ENCODE results near the gene CNN1. TPM values are rescaled to one million over a fixed set of nuclear protein-coding genes. Genes with fewer than 3 reads are reported as not detected.

CNN1 gene
- total and polyA plus RNA-seq, 2 of the 13 experiments (the other 11 are each of a cell fraction or from before 2014, with no cell fraction given), result 0.70 to 1.1 TPM

DNA sequence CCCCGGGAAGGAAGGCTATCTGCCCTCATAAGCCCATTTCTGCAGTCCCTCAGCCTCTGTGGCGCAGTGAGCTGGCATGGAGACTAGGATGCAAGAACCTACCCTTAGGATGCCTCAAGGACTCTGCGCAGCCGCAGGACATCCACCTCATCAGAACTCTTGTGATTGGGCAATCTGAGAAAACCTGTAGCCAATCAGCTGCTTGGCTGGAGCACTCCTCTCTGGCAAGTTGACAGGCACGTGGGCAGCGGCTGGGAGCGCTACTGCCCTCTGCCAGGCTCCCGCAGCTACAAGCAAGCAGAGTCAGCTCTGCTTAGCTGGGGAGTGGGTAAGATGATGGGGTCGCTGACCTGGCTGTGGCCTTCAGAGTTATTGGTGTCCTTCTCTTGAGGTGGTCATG is 8.2 kb upstream of the CNN1 start (continued):
- peak; percentile 53 for TF ChIP-seq GABPB1 (CRISPR knock-in tag; IDR thresholded peaks at IDR 0.05)
- TF ChIP-seq, protein P1, sequence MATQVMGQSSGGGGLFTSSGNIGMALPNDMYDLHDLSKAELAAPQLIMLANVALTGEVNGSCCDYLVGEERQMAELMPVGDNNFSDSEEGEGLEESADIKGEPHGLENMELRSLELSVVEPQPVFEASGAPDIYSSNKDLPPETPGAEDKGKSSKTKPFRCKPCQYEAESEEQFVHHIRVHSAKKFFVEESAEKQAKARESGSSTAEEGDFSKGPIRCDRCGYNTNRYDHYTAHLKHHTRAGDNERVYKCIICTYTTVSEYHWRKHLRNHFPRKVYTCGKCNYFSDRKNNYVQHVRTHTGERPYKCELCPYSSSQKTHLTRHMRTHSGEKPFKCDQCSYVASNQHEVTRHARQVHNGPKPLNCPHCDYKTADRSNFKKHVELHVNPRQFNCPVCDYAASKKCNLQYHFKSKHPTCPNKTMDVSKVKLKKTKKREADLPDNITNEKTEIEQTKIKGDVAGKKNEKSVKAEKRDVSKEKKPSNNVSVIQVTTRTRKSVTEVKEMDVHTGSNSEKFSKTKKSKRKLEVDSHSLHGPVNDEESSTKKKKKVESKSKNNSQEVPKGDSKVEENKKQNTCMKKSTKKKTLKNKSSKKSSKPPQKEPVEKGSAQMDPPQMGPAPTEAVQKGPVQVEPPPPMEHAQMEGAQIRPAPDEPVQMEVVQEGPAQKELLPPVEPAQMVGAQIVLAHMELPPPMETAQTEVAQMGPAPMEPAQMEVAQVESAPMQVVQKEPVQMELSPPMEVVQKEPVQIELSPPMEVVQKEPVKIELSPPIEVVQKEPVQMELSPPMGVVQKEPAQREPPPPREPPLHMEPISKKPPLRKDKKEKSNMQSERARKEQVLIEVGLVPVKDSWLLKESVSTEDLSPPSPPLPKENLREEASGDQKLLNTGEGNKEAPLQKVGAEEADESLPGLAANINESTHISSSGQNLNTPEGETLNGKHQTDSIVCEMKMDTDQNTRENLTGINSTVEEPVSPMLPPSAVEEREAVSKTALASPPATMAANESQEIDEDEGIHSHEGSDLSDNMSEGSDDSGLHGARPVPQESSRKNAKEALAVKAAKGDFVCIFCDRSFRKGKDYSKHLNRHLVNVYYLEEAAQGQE (IDR thresholded peaks at IDR 0.05; ENCODE audit: borderline replicate concordance in 1 of 2, low read depth in 1 of 2, low read length in 2 of 2), result no peak
- TF ChIP-seq ZFP36 (IDR thresholded peaks at IDR 0.05; ENCODE audit: borderline replicate concordance, low read depth, low read length, partially characterized antibody), result no peak
- TF ChIP-seq ARID2 (CRISPR knock-in tag; IDR thresholded peaks at IDR 0.05; ENCODE audit: borderline replicate concordance), result no peak
- 0 out of 2 replicates have a peak, but pooled peaks have one; percentile 36 for TF ChIP-seq POGZ (CRISPR knock-in tag; IDR thresholded peaks at IDR 0.05)
- TF ChIP-seq, protein P2, sequence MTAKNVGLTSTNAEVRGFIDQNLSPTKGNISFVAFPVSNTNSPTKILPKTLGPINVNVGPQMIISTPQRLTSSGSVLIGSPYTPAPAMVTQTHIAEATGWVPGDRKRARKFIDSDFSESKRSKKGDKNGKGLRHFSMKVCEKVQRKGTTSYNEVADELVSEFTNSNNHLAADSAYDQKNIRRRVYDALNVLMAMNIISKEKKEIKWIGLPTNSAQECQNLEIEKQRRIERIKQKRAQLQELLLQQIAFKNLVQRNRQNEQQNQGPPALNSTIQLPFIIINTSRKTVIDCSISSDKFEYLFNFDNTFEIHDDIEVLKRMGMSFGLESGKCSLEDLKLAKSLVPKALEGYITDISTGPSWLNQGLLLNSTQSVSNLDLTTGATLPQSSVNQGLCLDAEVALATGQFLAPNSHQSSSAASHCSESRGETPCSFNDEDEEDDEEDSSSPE (CRISPR knock-in tag; IDR thresholded peaks at IDR 0.05), result peak; percentile 82
- 0 out of 2 replicates have a peak, but pooled peaks have one; percentile 55 for TF ChIP-seq RXRA (CRISPR knock-in tag; IDR thresholded peaks at IDR 0.05)
- TF ChIP-seq, protein P3, sequence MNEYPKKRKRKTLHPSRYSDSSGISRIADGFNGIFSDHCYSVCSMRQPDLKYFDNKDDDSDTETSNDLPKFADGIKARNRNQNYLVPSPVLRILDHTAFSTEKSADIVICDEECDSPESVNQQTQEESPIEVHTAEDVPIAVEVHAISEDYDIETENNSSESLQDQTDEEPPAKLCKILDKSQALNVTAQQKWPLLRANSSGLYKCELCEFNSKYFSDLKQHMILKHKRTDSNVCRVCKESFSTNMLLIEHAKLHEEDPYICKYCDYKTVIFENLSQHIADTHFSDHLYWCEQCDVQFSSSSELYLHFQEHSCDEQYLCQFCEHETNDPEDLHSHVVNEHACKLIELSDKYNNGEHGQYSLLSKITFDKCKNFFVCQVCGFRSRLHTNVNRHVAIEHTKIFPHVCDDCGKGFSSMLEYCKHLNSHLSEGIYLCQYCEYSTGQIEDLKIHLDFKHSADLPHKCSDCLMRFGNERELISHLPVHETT (CRISPR knock-in tag; conservative IDR thresholded peaks at IDR 0.05), result no peak; the same call in 1 of the 2 replicates
- TF ChIP-seq, protein P4, sequence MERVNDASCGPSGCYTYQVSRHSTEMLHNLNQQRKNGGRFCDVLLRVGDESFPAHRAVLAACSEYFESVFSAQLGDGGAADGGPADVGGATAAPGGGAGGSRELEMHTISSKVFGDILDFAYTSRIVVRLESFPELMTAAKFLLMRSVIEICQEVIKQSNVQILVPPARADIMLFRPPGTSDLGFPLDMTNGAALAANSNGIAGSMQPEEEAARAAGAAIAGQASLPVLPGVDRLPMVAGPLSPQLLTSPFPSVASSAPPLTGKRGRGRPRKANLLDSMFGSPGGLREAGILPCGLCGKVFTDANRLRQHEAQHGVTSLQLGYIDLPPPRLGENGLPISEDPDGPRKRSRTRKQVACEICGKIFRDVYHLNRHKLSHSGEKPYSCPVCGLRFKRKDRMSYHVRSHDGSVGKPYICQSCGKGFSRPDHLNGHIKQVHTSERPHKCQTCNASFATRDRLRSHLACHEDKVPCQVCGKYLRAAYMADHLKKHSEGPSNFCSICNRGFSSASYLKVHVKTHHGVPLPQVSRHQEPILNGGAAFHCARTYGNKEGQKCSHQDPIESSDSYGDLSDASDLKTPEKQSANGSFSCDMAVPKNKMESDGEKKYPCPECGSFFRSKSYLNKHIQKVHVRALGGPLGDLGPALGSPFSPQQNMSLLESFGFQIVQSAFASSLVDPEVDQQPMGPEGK (CRISPR knock-in tag; IDR thresholded peaks at IDR 0.05), result no peak
- peak; percentile 40; the same call in 1 of the 2 replicates for TF ChIP-seq ZSCAN9 (CRISPR knock-in tag; IDR thresholded peaks at IDR 0.05; ENCODE audit: borderline replicate concordance)
- peak; percentile 43 for TF ChIP-seq FOXA3 (CRISPR knock-in tag; IDR thresholded peaks at IDR 0.05)
- TF ChIP-seq SUZ12 (IDR thresholded peaks at IDR 0.05; ENCODE audit: low read depth, low read length), result no peak
- TF ChIP-seq, protein P5, sequence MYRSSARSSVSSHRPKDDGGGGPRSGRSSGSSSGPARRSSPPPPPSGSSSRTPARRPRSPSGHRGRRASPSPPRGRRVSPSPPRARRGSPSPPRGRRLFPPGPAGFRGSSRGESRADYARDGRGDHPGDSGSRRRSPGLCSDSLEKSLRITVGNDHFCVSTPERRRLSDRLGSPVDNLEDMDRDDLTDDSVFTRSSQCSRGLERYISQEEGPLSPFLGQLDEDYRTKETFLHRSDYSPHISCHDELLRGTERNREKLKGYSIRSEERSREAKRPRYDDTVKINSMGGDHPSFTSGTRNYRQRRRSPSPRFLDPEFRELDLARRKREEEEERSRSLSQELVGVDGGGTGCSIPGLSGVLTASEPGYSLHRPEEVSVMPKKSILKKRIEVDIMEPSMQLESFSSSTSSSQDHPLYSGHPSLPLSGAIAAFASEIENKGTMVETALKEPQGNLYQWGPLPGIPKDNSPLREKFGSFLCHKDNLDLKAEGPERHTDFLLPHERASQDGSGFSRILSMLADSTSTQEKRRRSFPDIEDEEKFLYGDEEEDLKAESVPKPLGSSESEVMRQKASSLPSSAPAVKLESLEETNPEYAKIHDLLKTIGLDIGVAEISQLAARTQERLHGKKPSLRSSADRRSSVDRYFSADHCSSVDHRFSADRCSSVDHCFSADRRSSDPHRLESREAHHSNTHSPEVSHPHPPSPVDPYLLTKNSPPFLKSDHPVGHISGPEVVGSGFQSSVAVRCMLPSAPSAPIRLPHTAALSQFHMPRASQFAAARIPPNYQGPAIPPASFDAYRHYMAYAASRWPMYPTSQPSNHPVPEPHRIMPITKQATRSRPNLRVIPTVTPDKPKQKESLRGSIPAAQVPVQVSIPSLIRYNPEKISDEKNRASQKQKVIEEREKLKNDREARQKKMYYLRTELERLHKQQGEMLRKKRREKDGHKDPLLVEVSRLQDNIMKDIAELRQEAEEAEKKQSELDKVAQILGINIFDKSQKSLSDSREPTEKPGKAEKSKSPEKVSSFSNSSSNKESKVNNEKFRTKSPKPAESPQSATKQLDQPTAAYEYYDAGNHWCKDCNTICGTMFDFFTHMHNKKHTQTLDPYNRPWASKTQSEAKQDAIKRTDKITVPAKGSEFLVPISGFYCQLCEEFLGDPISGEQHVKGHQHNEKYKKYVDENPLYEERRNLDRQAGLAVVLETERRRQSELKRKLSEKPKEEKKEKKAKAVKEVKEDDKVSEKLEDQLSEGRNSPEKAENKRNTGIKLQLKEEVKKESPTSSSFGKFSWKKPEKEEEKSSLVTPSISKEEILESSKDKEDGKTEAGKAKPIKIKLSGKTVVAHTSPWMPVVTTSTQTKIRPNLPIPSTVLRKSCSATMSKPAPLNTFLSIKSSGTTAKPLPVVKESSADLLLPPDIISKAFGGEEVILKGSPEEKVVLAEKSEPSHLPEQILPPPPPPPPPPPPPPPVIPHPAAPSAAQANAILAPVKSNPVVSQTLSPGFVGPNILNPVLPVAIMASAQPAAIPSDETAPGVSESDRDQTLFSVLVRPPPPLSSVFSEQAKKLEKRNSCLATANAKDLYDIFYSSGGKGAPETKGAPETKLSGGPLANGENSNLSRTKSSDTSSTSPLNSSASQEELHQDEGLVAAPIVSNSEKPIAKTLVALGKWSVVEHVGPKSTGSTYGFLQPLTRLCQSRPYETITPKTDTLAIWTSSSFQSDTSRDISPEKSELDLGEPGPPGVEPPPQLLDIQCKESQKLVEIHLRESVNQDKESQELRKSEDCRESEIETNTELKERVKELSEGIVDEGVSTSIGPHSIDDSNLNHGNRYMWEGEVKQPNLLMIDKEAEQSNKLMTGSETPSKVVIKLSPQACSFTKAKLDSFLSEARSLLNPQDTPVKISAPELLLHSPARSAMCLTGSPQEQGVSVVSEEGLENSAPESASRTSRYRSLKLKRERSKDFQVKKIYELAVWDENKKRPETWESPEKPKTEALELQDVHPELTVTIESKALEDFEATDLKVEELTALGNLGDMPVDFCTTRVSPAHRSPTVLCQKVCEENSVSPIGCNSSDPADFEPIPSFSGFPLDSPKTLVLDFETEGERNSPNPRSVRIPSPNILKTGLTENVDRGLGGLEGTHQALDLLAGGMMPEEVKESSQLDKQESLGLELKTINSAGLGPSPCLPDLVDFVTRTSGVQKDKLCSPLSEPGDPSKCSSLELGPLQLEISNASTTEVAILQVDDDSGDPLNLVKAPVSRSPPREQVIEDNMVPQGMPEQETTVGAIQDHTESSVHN (CRISPR knock-in tag; IDR thresholded peaks at IDR 0.05), result 0 out of 2 replicates have a peak, but pooled peaks have one; percentile 23

Measured in HepG2 (cell line).